Mesenchymal stem cell (in vitro differentiated cells and primary cell): ENCODE results near the gene RASA3.

ENCODE experiments used
- DNase-seq: peaks from one replicate; pipeline ENCODE4 v3.0.0-alpha.2; 2013
- H2AFZ ChIP-seq: one replicate; pipeline ENCODE4 v1.6.1; 2013; ENCODE audit warnings: low read depth, mild to moderate bottlenecking, control low read depth, inconsistent platforms, low read length, moderate library complexity
- H2AK5ac ChIP-seq: 2 replicates; pipeline ENCODE4 v1.6.1; 2013; ENCODE audit warnings: low read length, moderate library complexity, mild to moderate bottlenecking, inconsistent platforms; ENCODE audit not compliant: severe bottlenecking
- H2BK120ac ChIP-seq: one replicate; pipeline ENCODE4 v1.6.1; 2013; ENCODE audit warnings: low read depth, mild to moderate bottlenecking, inconsistent platforms, low read length, moderate library complexity
- H2BK12ac ChIP-seq, 2 experiments: one replicate each; pipeline ENCODE4 v1.6.1; 2013; ENCODE audit warnings: inconsistent platforms in 2 of 2, low read length in 2 of 2, mild to moderate bottlenecking in 2 of 2, moderate library complexity in 2 of 2, control low read depth in 1 of 2
- H2BK15ac ChIP-seq: one replicate; pipeline ENCODE4 v1.6.1; 2013; ENCODE audit warnings: mild to moderate bottlenecking, low read depth, inconsistent platforms; ENCODE audit not compliant: poor library complexity, severe bottlenecking
- H2BK5ac ChIP-seq: 2 replicates; pipeline ENCODE4 v1.6.1; 2013; ENCODE audit warnings: low read depth, mild to moderate bottlenecking, low read length, control low read depth, inconsistent platforms; ENCODE audit not compliant: poor library complexity, severe bottlenecking
- H3K14ac ChIP-seq, 2 experiments: one replicate each; pipeline ENCODE4 v1.6.1; 2013; ENCODE audit warnings: inconsistent platforms in 2 of 2, low read length in 2 of 2, control low read depth in 1 of 2, mild to moderate bottlenecking in 1 of 2, moderate library complexity in 1 of 2
- H3K18ac ChIP-seq, 2 experiments: one replicate each; pipeline ENCODE4 v1.6.1; 2013; ENCODE audit warnings: inconsistent platforms in 2 of 2, low read length in 2 of 2, control low read depth in 1 of 2, low read depth in 1 of 2, mild to moderate bottlenecking in 1 of 2
- H3K23ac ChIP-seq, 2 experiments: one replicate each; pipeline ENCODE4 v1.6.1; 2013; ENCODE audit warnings: inconsistent platforms in 2 of 2, low read length in 2 of 2, mild to moderate bottlenecking in 2 of 2, moderate library complexity in 2 of 2, control low read depth in 1 of 2
- H3K27ac ChIP-seq: 2 replicates; pipeline ENCODE4 v1.5.1; 2013; ENCODE audit warnings: mild to moderate bottlenecking, moderate library complexity, low read length, control low read depth, inconsistent platforms; ENCODE audit not compliant: poor library complexity, severe bottlenecking
- H3K27me3 ChIP-seq, 2 experiments: 2 replicates each; pipeline versions ENCODE4 v1.6.1 to v1.7.0; 2013; ENCODE audit warnings: low read length in 2 of 2, mild to moderate bottlenecking in 2 of 2, moderate library complexity in 2 of 2, control low read depth in 1 of 2, inconsistent platforms in 1 of 2; ENCODE audit not compliant: control insufficient read depth in 1 of 2, insufficient read depth in 1 of 2
- H3K36me3 ChIP-seq, 2 experiments: 2 replicates each; pipeline versions ENCODE4 v1.6.1 to v1.7.0; 2013; ENCODE audit warnings: low read length in 2 of 2, control low read depth in 1 of 2, inconsistent platforms in 1 of 2, low read depth in 1 of 2, mild to moderate bottlenecking in 1 of 2; ENCODE audit not compliant: insufficient read depth in 2 of 2, control insufficient read depth in 1 of 2
- H3K4ac ChIP-seq, 2 experiments: one replicate each; pipeline ENCODE4 v1.6.1; 2013; ENCODE audit warnings: inconsistent platforms in 2 of 2, low read length in 2 of 2, mild to moderate bottlenecking in 2 of 2, moderate library complexity in 2 of 2, control low read depth in 1 of 2, low read depth in 1 of 2
- H3K4me1 ChIP-seq: 2 replicates; pipeline ENCODE4 v1.6.1; 2013; ENCODE audit warnings: low read depth, low read length, control low read depth; ENCODE audit not compliant: control insufficient read depth, insufficient read depth
- H3K4me2 ChIP-seq: 2 replicates; pipeline ENCODE4 v1.6.1; 2013; ENCODE audit warnings: low read length, mild to moderate bottlenecking, inconsistent platforms; ENCODE audit not compliant: poor library complexity, severe bottlenecking
- H3K4me3 ChIP-seq, 2 experiments: 2 replicates each; pipeline versions ENCODE4 v1.5.1 to v1.7.0; 2013; ENCODE audit warnings: low read length in 2 of 2, mild to moderate bottlenecking in 2 of 2, control low read depth in 1 of 2, low read depth in 1 of 2; ENCODE audit not compliant: insufficient read depth in 1 of 2
- H3K79me1 ChIP-seq: replicated peaks from 2 replicates; pipeline ENCODE4 v1.6.1; 2013; ENCODE audit warnings: mild to moderate bottlenecking, control low read depth, low read length, inconsistent platforms; ENCODE audit not compliant: poor library complexity, severe bottlenecking
- H3K9ac ChIP-seq: 2 replicates; pipeline ENCODE4 v1.7.0; 2013; ENCODE audit warnings: mild to moderate bottlenecking, low read length, moderate library complexity
- H3K9me3 ChIP-seq: 2 replicates; pipeline ENCODE4 v1.7.0; 2013; ENCODE audit warnings: mild to moderate bottlenecking, low read length; ENCODE audit not compliant: control insufficient read depth
- H4K8ac ChIP-seq: one replicate; pipeline ENCODE4 v1.6.1; 2013; ENCODE audit warnings: inconsistent platforms, mild to moderate bottlenecking, low read length, moderate library complexity
- H4K91ac ChIP-seq: one replicate; pipeline ENCODE4 v1.6.1; 2013; ENCODE audit warnings: mild to moderate bottlenecking, low read length, inconsistent platforms
- WGBS: methylation state at CpG from one replicate; pipeline ENCODE4 v1.1.7; 2013; ENCODE audit warnings: mixed read lengths; 5-methylcytosine and 5-hydroxymethylcytosine counted together

Gene RASA3

GRCh38 chr13:114018461-114019055, 113.9 kb downstream of the RASA3 start:
- no peak overlapping the region for H3K4ac ChIP-seq
- no peaks in the 10 kb centered on the region for H3K27me3 ChIP-seq
- no peak overlapping the region for H2BK5ac ChIP-seq
- H2BK120ac ChIP-seq, result no peak overlapping the region
- no peaks in the 10 kb centered on the region for H3K9me3 ChIP-seq
- no peak overlapping the region for H3K4me3 ChIP-seq
- H3K4me2 ChIP-seq, result no peak overlapping the region
- no peak overlapping the region for H2AK5ac ChIP-seq
- DNase-seq, result no peak
- H3K14ac ChIP-seq, result no peak overlapping the region
- no peak overlapping the region for H3K23ac ChIP-seq
- H2BK12ac ChIP-seq, result no peak overlapping the region
- peaks cover 94 to 96% of the 10 kb centered on the region in 2 experiments for H3K36me3 ChIP-seq
- H4K91ac ChIP-seq, result no peak overlapping the region
- H3K9ac ChIP-seq, result no peak overlapping the region
- peaks cover 19% of the 10 kb centered on the region for H3K4me1 ChIP-seq
- no peak overlapping the region for H2BK15ac ChIP-seq
- no peak overlapping the region for H3K18ac ChIP-seq
- 92% methylated on average over 20 of the region's 20 CpGs for WGBS
- no peak overlapping the region for H4K8ac ChIP-seq
- no peak overlapping the region for H3K27ac ChIP-seq
- no peak overlapping the region for H2AFZ ChIP-seq
- peaks cover 57% of the 10 kb centered on the region for H3K79me1 ChIP-seq

- Histone ChIP-seq H3K36me3 (peaks cover 91 to 96% of the 10 kb centered on the region in 2 experiments), H3K18ac (no peak overlapping the region), H3K4me1 (peaks cover 19% of the 10 kb centered on the region), H3K27ac (no peak overlapping the region), H3K4me2 (no peak overlapping the region), H3K79me1 (peaks cover 56% of the 10 kb centered on the region), H3K9me3 (no peaks in the 10 kb centered on the region), H3K14ac (no peak overlapping the region), H3K9ac (no peak overlapping the region), H2BK5ac (no peak overlapping the region), H2BK12ac (no peak overlapping the region), H2AFZ (no peak overlapping the region), H3K4me3 (no peak overlapping the region), H4K8ac (no peak overlapping the region), H2AK5ac (no peak overlapping the region), H3K23ac (no peak overlapping the region), H3K4ac (no peak overlapping the region), H2BK15ac (no peak overlapping the region), H4K91ac (no peak overlapping the region), H3K27me3 (no peaks in the 10 kb centered on the region), H2BK120ac (no peak overlapping the region)
- 96% methylated on average over 23 of the region's 23 CpGs for WGBS
- DNase-seq, result no peak
Measured at GRCh38 chr13:114017966-114018365, 114.5 kb downstream of the RASA3 start.

- Histone ChIP-seq H4K91ac (no peak overlapping the region), H2AK5ac (no peak overlapping the region), H3K9me3 (no peaks in the 10 kb centered on the region), H2BK120ac (no peak overlapping the region), H2BK15ac (no peak overlapping the region), H3K4me1 (peaks cover 12% of the 10 kb centered on the region), H3K4ac (no peak overlapping the region), H4K8ac (no peak overlapping the region), H3K4me3 (no peak overlapping the region), H3K4me2 (no peak overlapping the region), H3K23ac (no peak overlapping the region), H3K27me3 (no peaks in the 10 kb centered on the region), H2BK12ac (no peak overlapping the region), H3K14ac (no peak overlapping the region), H3K36me3 (peaks cover 91 to 95% of the 10 kb centered on the region in 2 experiments), H2BK5ac (no peak overlapping the region), H2AFZ (no peak overlapping the region), H3K27ac (no peak overlapping the region), H3K18ac (no peak overlapping the region), H3K79me1 (peaks cover 52% of the 10 kb centered on the region), H3K9ac (peak overlapping the region; percentile 43)
- DNase-seq, result no peak
- 89% methylated on average over 29 of the region's 29 CpGs for WGBS
Measured at GRCh38 chr13:114017028-114017630, 115.3 kb downstream of the RASA3 start.

- Histone ChIP-seq H3K9me3 (no peaks in the 10 kb centered on the region), H2AK5ac (no peak overlapping the region), H2BK120ac (no peak overlapping the region), H3K4ac (no peak overlapping the region), H3K18ac (no peak overlapping the region), H3K79me1 (peaks cover 51% of the 10 kb centered on the region), H3K14ac (no peak overlapping the region), H2AFZ (no peak overlapping the region), H3K4me2 (no peak overlapping the region), H3K27ac (no peak overlapping the region), H3K27me3 (no peaks in the 10 kb centered on the region), H2BK15ac (no peak overlapping the region), H4K91ac (no peak overlapping the region), H3K4me3 (no peak overlapping the region), H3K36me3 (peaks cover 91 to 93% of the 10 kb centered on the region in 2 experiments), H2BK5ac (no peak overlapping the region), H2BK12ac (peak overlapping the region in 1 of 2 experiments; percentile 39), H3K23ac (no peak overlapping the region), H3K9ac (peak overlapping the region; percentile 72), H4K8ac (no peak overlapping the region), H3K4me1 (peaks cover 9% of the 10 kb centered on the region)
- DNase-seq, result no peak
- WGBS, result 97% methylated on average over 30 of the region's 30 CpGs
Measured at GRCh38 chr13:114016321-114017027, 115.9 kb downstream of the RASA3 start.
